CD8-positive, alpha-beta memory T cell (primary cell): ENCODE results near the gene AGPS. TPM values are rescaled to one million over a fixed set of nuclear protein-coding genes. Genes with fewer than 3 reads are reported as not detected.
"Not testable (repeated sequence)": the region's sequence is repeated elsewhere in the genome, so short reads cannot be mapped to it uniquely, and the experiment has no call there.

Experiments
- CTCF ChIA-PET: fragments of 350-600 bp; sonication (Branson Sonifier 250); formaldehyde crosslinking; loops from one replicate; lab custom pipeline; 2021; ENCODE audit warnings: antibody characterized with exemption; lab: Charles Lee
- POLR2A ChIA-PET: fragments of 350-600 bp; sonication (Branson Sonifier 250); formaldehyde crosslinking; loops from one replicate; lab custom pipeline; 2021; ENCODE audit warnings: antibody characterized with exemption; lab: Charles Lee
- DNase-seq, 5 donors: peaks; one replicate each; pipeline versions ENCODE4 v3.0.0 to v3.0.0-alpha.2; 2020 to 2022; ENCODE audit warnings: mixed read lengths in 1 of 5
- H3K27ac ChIP-seq: one replicate; pipeline ENCODE4 v1.7.0; 2013; ENCODE audit warnings: low read depth, mild to moderate bottlenecking, low read length, moderate library complexity
- H3K27me3 ChIP-seq: 2 replicates; pipeline ENCODE4 v1.7.0; 2013; ENCODE audit warnings: low read length, mild to moderate bottlenecking; ENCODE audit not compliant: insufficient read depth, poor library complexity, severe bottlenecking
- H3K36me3 ChIP-seq: 2 replicates; pipeline ENCODE4 v1.7.0; 2013; ENCODE audit warnings: mild to moderate bottlenecking, low read length, moderate library complexity; ENCODE audit not compliant: insufficient read depth
- H3K4me1 ChIP-seq: 2 replicates; pipeline ENCODE4 v1.7.0; 2013; ENCODE audit warnings: mild to moderate bottlenecking, low read length, moderate library complexity; ENCODE audit not compliant: insufficient read depth
- H3K4me3 ChIP-seq: 2 replicates; pipeline ENCODE4 v1.7.0; 2013; ENCODE audit warnings: mild to moderate bottlenecking, low read length
- H3K9me3 ChIP-seq: 2 replicates; pipeline ENCODE4 v1.7.0; 2013; ENCODE audit warnings: mild to moderate bottlenecking, low read length
- H3K27ac Mint-ChIP-seq, 8 donors: one replicate each; pipeline ENCODE4 v1.8.0; 2020 to 2021; ENCODE audit warnings: mixed read lengths in 8 of 8, mild to moderate bottlenecking in 6 of 8, inconsistent platforms in 3 of 8, moderate library complexity in 3 of 8
- H3K27me3 Mint-ChIP-seq, 2 donors: one replicate each; pipeline ENCODE4 v1.8.0; 2020 to 2021; ENCODE audit warnings: mixed read lengths in 2 of 2, mild to moderate bottlenecking in 1 of 2, moderate library complexity in 1 of 2
- H3K36me3 Mint-ChIP-seq, 3 donors: one replicate each; pipeline ENCODE4 v1.8.0; 2020 to 2021; ENCODE audit warnings: mixed read lengths in 3 of 3, inconsistent platforms in 1 of 3, mild to moderate bottlenecking in 1 of 3
- H3K4me1 Mint-ChIP-seq, 3 donors: one replicate each; pipeline ENCODE4 v1.8.0; 2020 to 2021; ENCODE audit warnings: mixed read lengths in 3 of 3, inconsistent platforms in 1 of 3, mild to moderate bottlenecking in 1 of 3
- H3K4me3 Mint-ChIP-seq, 7 donors: one replicate each; pipeline ENCODE4 v1.8.0; 2020 to 2021; ENCODE audit warnings: mixed read lengths in 7 of 7, mild to moderate bottlenecking in 6 of 7, moderate library complexity in 4 of 7, inconsistent platforms in 2 of 7
- H3K9me3 Mint-ChIP-seq, 5 donors: one replicate each; pipeline ENCODE4 v1.8.0; 2020 to 2022; ENCODE audit warnings: mixed read lengths in 5 of 5, mild to moderate bottlenecking in 3 of 5, moderate library complexity in 2 of 5, inconsistent platforms in 1 of 5
- polyA plus RNA-seq: library from polyadenylated mRNA; unstranded; fragments of 300-500 nt; fragmentation: Illumina TruSeq; gene quantifications from one replicate; pipeline ENCODE4 v1.2.3, GENCODE V29; 2021
- total RNA-seq, 2 experiments: library from RNA; stranded (reverse); gene quantifications; one replicate each; pipeline ENCODE4 v1.2.3, GENCODE V29; 2021

The AGPS gene
- total and polyA plus RNA-seq, 3 experiments from 2014 or later, result 15.5 to 65.1 (median 64.3) TPM

- Histone ChIP-seq H3K27me3 (no peaks in the 10 kb centered on the region), H3K27ac (no peak overlapping the region), H3K36me3 (peaks cover 8% of the 10 kb centered on the region), H3K4me1 (no peaks in the 10 kb centered on the region), H3K9me3 (peaks cover 17% of the 10 kb centered on the region), H3K4me3 (no peak overlapping the region)
- Mint-ChIP-seq H3K4me3 (peak overlapping the region in 1 of 7 donors; percentile 52), H3K27me3 (no peaks in the 10 kb centered on the region), H3K9me3 (peaks cover 25 to 57% (median 48%) of the 10 kb centered on the region in 5 donors), H3K27ac (no peak overlapping the region), H3K4me1 (peaks cover 31 to 51% (median 45%) of the 10 kb centered on the region in 3 donors), H3K36me3 (peaks cover 51 to 76% (median 75%) of the 10 kb centered on the region in 3 donors)
- POLR2A ChIA-PET, result no interaction called here
- CTCF ChIA-PET, result interaction anchor here (0.8 kb wide), 1 partner anchor 11 kb away, joined by 3 read pairs; no protein-coding TSS in a partner anchor
- DNase-seq, result no peak
Measured at GRCh38 chr2:177427316-177427715, 34.7 kb downstream of the AGPS start.

GRCh38 chr2:177427936-177428335 is 35.4 kb downstream of the AGPS start:
- DNase-seq, CTCF ChIA-PET: not testable (repeated sequence)

GRCh38 chr2:177429688-177430325 is 37.2 kb downstream of the AGPS start:
- no peak overlapping the region for H3K4me3 Mint-ChIP-seq
- CTCF ChIA-PET, result no interaction called here
- H3K36me3 ChIP-seq, result peaks cover 14% of the 10 kb centered on the region
- no peak overlapping the region for H3K4me3 ChIP-seq
- H3K27ac ChIP-seq, result no peak overlapping the region
- no peak overlapping the region for H3K27ac Mint-ChIP-seq
- H3K36me3 Mint-ChIP-seq, result peaks cover 54 to 88% (median 80%) of the 10 kb centered on the region in 3 donors
- DNase-seq, result no peak
- H3K4me1 Mint-ChIP-seq, result peaks cover 27 to 45% (median 32%) of the 10 kb centered on the region in 3 donors
- H3K27me3 ChIP-seq, result no peaks in the 10 kb centered on the region
- peaks cover 33 to 74% (median 65%) of the 10 kb centered on the region in 5 donors for H3K9me3 Mint-ChIP-seq
- H3K9me3 ChIP-seq, result peaks cover 25% of the 10 kb centered on the region
- POLR2A ChIA-PET, result no interaction called here
- no peaks in the 10 kb centered on the region for H3K4me1 ChIP-seq
- H3K27me3 Mint-ChIP-seq, result no peaks in the 10 kb centered on the region

More at GRCh38 chr2:177427936-177428335, 35.4 kb downstream of the AGPS start:
- H3K4me3 ChIP-seq, H3K27me3 Mint-ChIP-seq, H3K27ac ChIP-seq, H3K27me3 ChIP-seq, H3K36me3 ChIP-seq, H3K4me1 ChIP-seq, POLR2A ChIA-PET: not testable (repeated sequence)
- Mint-ChIP-seq H3K4me3 (peak overlapping the region in 1 of 7 donors; percentile 20), H3K27ac (peak overlapping the region in 1 of 8 donors; percentile 5), H3K9me3 (peaks cover 25 to 63% (median 54%) of the 10 kb centered on the region in 5 donors), H3K36me3 (peaks cover 51 to 83% (median 79%) of the 10 kb centered on the region in 3 donors), H3K4me1 (peaks cover 31 to 51% (median 44%) of the 10 kb centered on the region in 3 donors)
- peaks cover 17% of the 10 kb centered on the region for H3K9me3 ChIP-seq

- peaks cover 53 to 88% (median 80%) of the 10 kb centered on the region in 3 donors for H3K36me3 Mint-ChIP-seq
- peaks cover 33 to 74% (median 65%) of the 10 kb centered on the region in 5 donors for H3K9me3 Mint-ChIP-seq
- H3K27me3 Mint-ChIP-seq, result no peaks in the 10 kb centered on the region
- no peak overlapping the region for H3K27ac Mint-ChIP-seq
- Histone ChIP-seq H3K9me3 (peaks cover 25% of the 10 kb centered on the region), H3K4me3 (no peak overlapping the region), H3K27ac (no peak overlapping the region), H3K27me3 (no peaks in the 10 kb centered on the region), H3K4me1 (no peaks in the 10 kb centered on the region), H3K36me3 (peaks cover 14% of the 10 kb centered on the region)
- POLR2A ChIA-PET, result no interaction called here
- peaks cover 27 to 41% (median 29%) of the 10 kb centered on the region in 3 donors for H3K4me1 Mint-ChIP-seq
- no peak for DNase-seq
- H3K4me3 Mint-ChIP-seq, result no peak overlapping the region
- CTCF ChIA-PET, result no interaction called here
Measured at GRCh38 chr2:177430411-177430810, 37.8 kb downstream of the AGPS start.

- Mint-ChIP-seq H3K9me3 (peaks cover 33 to 67% (median 60%) of the 10 kb centered on the region in 5 donors), H3K36me3 (peaks cover 48 to 84% (median 75%) of the 10 kb centered on the region in 3 donors), H3K4me1 (peaks cover 19 to 33% (median 21%) of the 10 kb centered on the region in 3 donors)
- DNase-seq, H3K27me3 ChIP-seq, H3K4me3 Mint-ChIP-seq, H3K4me3 ChIP-seq, H3K27ac ChIP-seq, H3K4me1 ChIP-seq, H3K27me3 Mint-ChIP-seq, CTCF ChIA-PET, H3K27ac Mint-ChIP-seq: not testable (repeated sequence)
- peaks cover 25% of the 10 kb centered on the region for H3K9me3 ChIP-seq
- peaks cover 14% of the 10 kb centered on the region for H3K36me3 ChIP-seq
- POLR2A ChIA-PET, result interaction anchor here (0.6 kb wide), 1 partner anchor 1030 kb away, joined by 5 read pairs; no protein-coding TSS in a partner anchor
Measured at GRCh38 chr2:177431111-177431725, 38.6 kb downstream of the AGPS start.

- Mint-ChIP-seq H3K36me3 (peaks cover 42 to 73% (median 70%) of the 10 kb centered on the region in 3 donors), H3K9me3 (peaks cover 25 to 53% (median 45%) of the 10 kb centered on the region in 5 donors), H3K27me3 (no peaks in the 10 kb centered on the region), H3K4me3 (no peak overlapping the region), H3K27ac (peak overlapping the region in 1 of 8 donors; percentile 14), H3K4me1 (peaks cover 6 to 20% (median 11%) of the 10 kb centered on the region in 3 donors)
- Histone ChIP-seq H3K36me3 (peaks cover 14% of the 10 kb centered on the region), H3K27me3 (no peaks in the 10 kb centered on the region), H3K4me1 (no peaks in the 10 kb centered on the region), H3K4me3 (no peak overlapping the region), H3K9me3 (peaks cover 15% of the 10 kb centered on the region), H3K27ac (no peak overlapping the region)
- no peak for DNase-seq
- ChIA-PET POLR2A (no interaction called here), CTCF (no interaction called here)
Measured at GRCh38 chr2:177432703-177433102, 40.1 kb downstream of the AGPS start.

- H3K27ac ChIP-seq, result no peak overlapping the region
- Mint-ChIP-seq H3K27me3 (no peaks in the 10 kb centered on the region), H3K4me1 (peaks cover 6 to 13% (median 9%) of the 10 kb centered on the region in 3 donors), H3K9me3 (peaks cover 18 to 46% (median 38%) of the 10 kb centered on the region in 5 donors), H3K4me3 (no peak overlapping the region), H3K27ac (no peak overlapping the region), H3K36me3 (peaks cover 35 to 70% (median 69%) of the 10 kb centered on the region in 3 donors)
- H3K27me3 ChIP-seq, result no peaks in the 10 kb centered on the region
- CTCF ChIA-PET, result interaction anchor here (0.6 kb wide), 1 partner anchor 29 kb away, joined by 3 read pairs; no protein-coding TSS in a partner anchor
- H3K36me3 ChIP-seq, result peaks cover 14% of the 10 kb centered on the region
- H3K9me3 ChIP-seq, result peaks cover 13% of the 10 kb centered on the region
- no peaks in the 10 kb centered on the region for H3K4me1 ChIP-seq
- POLR2A ChIA-PET, result no interaction called here
- no peak for DNase-seq
- no peak overlapping the region for H3K4me3 ChIP-seq
Measured at GRCh38 chr2:177433402-177433801, 40.8 kb downstream of the AGPS start.

- CTCF ChIA-PET, result no interaction called here
Measured at GRCh38 chr2:177434475-177434874, 41.9 kb downstream of the AGPS start.

More at GRCh38 chr2:177434475-177434874, 41.9 kb downstream of the AGPS start:
- H3K27me3 ChIP-seq, result no peaks in the 10 kb centered on the region
- Mint-ChIP-seq H3K36me3 (peaks cover 28 to 67% (median 60%) of the 10 kb centered on the region in 3 donors), H3K4me3 (no peak overlapping the region), H3K9me3 (peaks cover 18 to 36% (median 32%) of the 10 kb centered on the region in 5 donors), H3K27me3 (no peaks in the 10 kb centered on the region), H3K27ac (no peak overlapping the region), H3K4me1 (peaks cover 0 to 4% (median 0%) of the 10 kb centered on the region in 3 donors)
- no peaks in the 10 kb centered on the region for H3K4me1 ChIP-seq
- DNase-seq, result no peak
- H3K27ac ChIP-seq, result no peak overlapping the region
- POLR2A ChIA-PET, result no interaction called here
- H3K4me3 ChIP-seq, result no peak overlapping the region
- H3K36me3 ChIP-seq, result peaks cover 14% of the 10 kb centered on the region
- peaks cover 13% of the 10 kb centered on the region for H3K9me3 ChIP-seq
